Right lobe of liver (tissue), 4 donors: ENCODE measurements around the gene CSTF2T.

Experiments used
- POLR2A ChIP-seq: fragments of 450-650 bp; IDR thresholded peaks from one replicate; pipeline ENCODE4 v1.6.1; 2017; ENCODE audit warnings: antibody characterized with exemption, mild to moderate bottlenecking
- TF ChIP-seq, protein P1 (sequence below), 4 donors: fragments of 200-600 bp in 3 of 4; fragments of 450-650 bp in 1 of 4; IDR thresholded peaks; one replicate each; pipeline versions ENCODE4 v1.5.1 to v1.8.0; 2016 to 2022; ENCODE audit warnings: antibody characterized with exemption in 4 of 4, mild to moderate bottlenecking in 2 of 4
- donor health status: DM: no; HTN: no; CAD: no.
- donor health status: DM: no; HTN: no; CAD: no.
- donor health status: DM: no; HTN: yes; CAD: no.

DNA sequence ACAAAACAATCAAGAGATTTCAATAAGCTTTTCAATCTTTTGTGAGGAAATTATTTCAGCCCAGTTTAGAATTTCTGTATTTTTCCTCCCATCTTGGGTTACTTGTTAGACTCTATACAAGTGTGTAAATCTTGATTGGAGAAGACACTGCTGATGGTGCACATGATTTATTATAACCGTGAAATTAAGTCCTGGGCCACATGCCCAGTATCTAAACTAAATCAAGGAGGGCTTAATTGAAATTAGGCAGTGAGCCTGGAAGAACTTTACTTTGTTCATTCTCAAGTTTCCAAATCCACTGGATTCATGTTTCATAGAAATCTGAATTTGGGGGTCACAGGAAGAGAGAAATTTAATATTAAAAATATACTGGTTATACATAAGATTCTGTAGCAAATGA lies 44.5 kb downstream of the CSTF2T start:
- TF ChIP-seq, protein P1, sequence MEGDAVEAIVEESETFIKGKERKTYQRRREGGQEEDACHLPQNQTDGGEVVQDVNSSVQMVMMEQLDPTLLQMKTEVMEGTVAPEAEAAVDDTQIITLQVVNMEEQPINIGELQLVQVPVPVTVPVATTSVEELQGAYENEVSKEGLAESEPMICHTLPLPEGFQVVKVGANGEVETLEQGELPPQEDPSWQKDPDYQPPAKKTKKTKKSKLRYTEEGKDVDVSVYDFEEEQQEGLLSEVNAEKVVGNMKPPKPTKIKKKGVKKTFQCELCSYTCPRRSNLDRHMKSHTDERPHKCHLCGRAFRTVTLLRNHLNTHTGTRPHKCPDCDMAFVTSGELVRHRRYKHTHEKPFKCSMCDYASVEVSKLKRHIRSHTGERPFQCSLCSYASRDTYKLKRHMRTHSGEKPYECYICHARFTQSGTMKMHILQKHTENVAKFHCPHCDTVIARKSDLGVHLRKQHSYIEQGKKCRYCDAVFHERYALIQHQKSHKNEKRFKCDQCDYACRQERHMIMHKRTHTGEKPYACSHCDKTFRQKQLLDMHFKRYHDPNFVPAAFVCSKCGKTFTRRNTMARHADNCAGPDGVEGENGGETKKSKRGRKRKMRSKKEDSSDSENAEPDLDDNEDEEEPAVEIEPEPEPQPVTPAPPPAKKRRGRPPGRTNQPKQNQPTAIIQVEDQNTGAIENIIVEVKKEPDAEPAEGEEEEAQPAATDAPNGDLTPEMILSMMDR (IDR thresholded peaks at IDR 0.05): no peak
- no peak for TF ChIP-seq POLR2A
